Measurements from ENCODE around the gene SLC48A1. TPM values are rescaled to one million over a fixed set of nuclear protein-coding genes. Genes with fewer than 3 reads are reported as not detected.

Gene SLC48A1
- total and polyA plus RNA-seq, 2 experiments from 2014 or later, result 26.2 to 29.2 TPM

DNA sequence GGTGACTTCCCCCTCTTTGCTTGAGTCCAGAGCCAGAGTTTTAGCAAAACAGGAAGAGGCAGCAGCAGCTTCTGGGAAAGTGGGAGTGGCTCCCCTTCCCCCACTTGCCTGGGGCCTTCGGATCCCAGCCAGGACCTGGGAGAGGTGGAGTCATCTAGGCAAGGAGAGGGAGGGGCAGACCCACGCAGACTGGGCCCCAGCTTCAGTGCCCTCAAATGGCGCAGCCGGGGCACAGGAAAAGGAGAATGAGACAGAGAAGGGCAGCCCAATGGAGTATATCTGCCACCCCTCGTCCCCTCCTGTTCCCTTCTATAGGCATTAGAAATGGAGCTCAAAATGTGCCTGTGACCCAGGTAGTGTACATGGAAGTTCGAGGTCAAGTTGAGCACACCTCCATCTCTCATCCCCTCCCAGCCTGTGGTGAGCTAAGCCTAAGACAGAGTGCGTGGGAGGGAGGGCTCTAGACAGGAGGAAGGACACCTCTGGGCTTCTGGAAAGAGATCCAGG is 56.0 kb downstream of the SLC48A1 start:
- peak overlapping the region; percentile 77 for H3K27ac ChIP-seq
- DNase-seq (ENCODE audit: low read depth in 1 of 2, low spot score in 1 of 2), result peak; percentile 47 to 86
- H3K9me3 ChIP-seq (ENCODE audit: low read depth), result no peaks in the 10 kb centered on the region
- H3K4me3 ChIP-seq, result no peak overlapping the region
- no peaks in the 10 kb centered on the region for H3K36me3 ChIP-seq
- peaks cover 21% of the 10 kb centered on the region for H3K4me1 ChIP-seq (ENCODE audit: low read depth)
- TF ChIP-seq CTCF (IDR thresholded peaks at IDR 0.05; ENCODE audit: low read depth, low read length), result no peak
- H3K27me3 ChIP-seq, result no peaks in the 10 kb centered on the region

GRCh38 chr12:47829584-47829983 is 56.5 kb downstream of the SLC48A1 start:
- no peaks in the 10 kb centered on the region for H3K27me3 ChIP-seq
- H3K9me3 ChIP-seq (ENCODE audit: low read depth), result no peaks in the 10 kb centered on the region
- peak overlapping the region; percentile 77 for H3K27ac ChIP-seq
- no peak for DNase-seq (ENCODE audit: low read depth in 1 of 2, low spot score in 1 of 2)
- no peak for TF ChIP-seq CTCF (IDR thresholded peaks at IDR 0.05; ENCODE audit: low read depth, low read length)
- H3K4me1 ChIP-seq (ENCODE audit: low read depth), result peaks cover 21% of the 10 kb centered on the region
- H3K36me3 ChIP-seq, result no peaks in the 10 kb centered on the region
- H3K4me3 ChIP-seq, result no peak overlapping the region

Other genes with a start within 250 kb of the SLC48A1 start
- gene RPAP3, start 67.2 kb upstream of the SLC48A1 start, total RNA-seq, result 13.9 and 24.9 TPM in 2 replicates
- gene RPAP3, start 67.2 kb upstream of the SLC48A1 start, polyA plus RNA-seq, result 44.3 and 60.8 TPM in 2 replicates
- 0.24 and 0.53 TPM in 2 replicates for gene ENDOU, start 47.7 kb upstream of the SLC48A1 start, total RNA-seq
- gene ENDOU, start 47.7 kb upstream of the SLC48A1 start, polyA plus RNA-seq, result 0.95 and 1.3 TPM in 2 replicates
- gene RAPGEF3, start 14.4 kb upstream of the SLC48A1 start, total RNA-seq, result 3.8 and 8.8 TPM in 2 replicates
- gene RAPGEF3, start 14.4 kb upstream of the SLC48A1 start, polyA plus RNA-seq, result 3.3 and 5.5 TPM in 2 replicates
- 43.3 and 93.0 TPM in 2 replicates for gene HDAC7, start 46.7 kb downstream of the SLC48A1 start, total RNA-seq
- gene HDAC7, start 46.7 kb downstream of the SLC48A1 start, polyA plus RNA-seq, result 43.7 and 55.9 TPM in 2 replicates
- gene VDR, start 131.8 kb downstream of the SLC48A1 start, total RNA-seq, result not detected in 2 replicates
- gene VDR, start 131.8 kb downstream of the SLC48A1 start, polyA plus RNA-seq, result not detected in 2 replicates
- 100 and 102 TPM in 2 replicates for gene TMEM106C, start 190.4 kb downstream of the SLC48A1 start, total RNA-seq
- 108 and 176 TPM in 2 replicates for gene TMEM106C, start 190.4 kb downstream of the SLC48A1 start, polyA plus RNA-seq
- gene COL2A1, start 231.2 kb downstream of the SLC48A1 start, total RNA-seq, result 469 and 596 TPM in 2 replicates
- gene COL2A1, start 231.2 kb downstream of the SLC48A1 start, polyA plus RNA-seq, result 261 and 278 TPM in 2 replicates